Measurements from ENCODE around the gene TPO.
"Not testable (repeated sequence)": the region's sequence is repeated elsewhere in the genome, so short reads cannot be mapped to it uniquely, and the experiment has no call there.

The TPO gene

GRCh38 chr2:1378456-1379150, 34.7 kb upstream of the TPO start:
- no peak for DNase-seq
- no peak for TF ChIP-seq CTCF (IDR thresholded peaks at IDR 0.05)
- no peak overlapping the region for H3K4me3 ChIP-seq
- no peaks in the 10 kb centered on the region for H3K36me3 ChIP-seq
- intact Hi-C loops (cut with DNase I; ENCODE audit: low total_unique reads), result no loop called here
- H3K9me3 ChIP-seq, result no peaks in the 10 kb centered on the region
- H3K27me3 ChIP-seq, result peaks cover 0 to 3% of the 10 kb centered on the region in 2 donors
- H3K27ac ChIP-seq, result no peak overlapping the region
- no peaks in the 10 kb centered on the region for H3K4me1 ChIP-seq

- no peaks in the 10 kb centered on the region for H3K9me3 ChIP-seq
- no peaks in the 10 kb centered on the region for H3K36me3 ChIP-seq
- H3K27ac ChIP-seq, result no peak overlapping the region
- H3K4me1 ChIP-seq, result no peaks in the 10 kb centered on the region
- no peak for TF ChIP-seq CTCF (IDR thresholded peaks at IDR 0.05)
- no peaks in the 10 kb centered on the region for H3K27me3 ChIP-seq
- no peak for DNase-seq
- no peak overlapping the region for H3K4me3 ChIP-seq
- intact Hi-C loops (cut with DNase I; ENCODE audit: low total_unique reads), result no loop called here
Observed at GRCh38 chr2:1381644-1382043, 31.6 kb upstream of the TPO start.

GRCh38 chr2:1387954-1388725, 25.1 kb upstream of the TPO start:
- H3K4me1 ChIP-seq; H3K36me3 ChIP-seq; H3K9me3 ChIP-seq; intact Hi-C loops (cut with DNase I; ENCODE audit: low total_unique reads); H3K27me3 ChIP-seq; H3K27ac ChIP-seq; DNase-seq; H3K4me3 ChIP-seq: not testable (repeated sequence)

GRCh38 chr2:1390118-1390517, 23.1 kb upstream of the TPO start:
- H3K36me3 ChIP-seq; H3K27me3 ChIP-seq; H3K4me3 ChIP-seq; intact Hi-C loops (cut with DNase I; ENCODE audit: low total_unique reads); DNase-seq; H3K27ac ChIP-seq; H3K4me1 ChIP-seq; H3K9me3 ChIP-seq: not testable (repeated sequence)

GRCh38 chr2:1393321-1393720, 19.9 kb upstream of the TPO start:
- intact Hi-C loops (cut with DNase I; ENCODE audit: low total_unique reads), result no loop called here
- TF ChIP-seq CTCF (IDR thresholded peaks at IDR 0.05), result no peak
- H3K27me3 ChIP-seq, result peaks cover 0 to 4% of the 10 kb centered on the region in 2 donors
- H3K36me3 ChIP-seq, result no peaks in the 10 kb centered on the region
- H3K4me3 ChIP-seq, result no peak overlapping the region
- H3K4me1 ChIP-seq, result no peaks in the 10 kb centered on the region
- no peak for DNase-seq
- no peaks in the 10 kb centered on the region for H3K9me3 ChIP-seq
- no peak overlapping the region for H3K27ac ChIP-seq

- intact Hi-C loops (cut with DNase I; ENCODE audit: low total_unique reads), result no loop called here
- H3K36me3 ChIP-seq, result no peaks in the 10 kb centered on the region
- no peak for DNase-seq
- H3K9me3 ChIP-seq, result no peaks in the 10 kb centered on the region
- no peaks in the 10 kb centered on the region for H3K4me1 ChIP-seq
- H3K4me3 ChIP-seq, result no peak overlapping the region
- no peak for TF ChIP-seq CTCF (IDR thresholded peaks at IDR 0.05)
- peaks cover 0 to 11% of the 10 kb centered on the region in 2 donors for H3K27me3 ChIP-seq
- no peak overlapping the region for H3K27ac ChIP-seq
Observed at GRCh38 chr2:1394709-1395408, 18.4 kb upstream of the TPO start.
